Glutamatergic neuron (in vitro differentiated cells): Measurements from ENCODE around the gene AKR1C4. TPM values are rescaled to one million over a fixed set of nuclear protein-coding genes. Genes with fewer than 3 reads are reported as not detected.
"Not testable (repeated sequence)": the region's sequence is repeated elsewhere in the genome, so short reads cannot be mapped to it uniquely, and the experiment has no call there.

Experiments
- DNase-seq: peaks from one replicate; pipeline ENCODE4 v3.0.0; 2022
- H3K27ac Mint-ChIP-seq: one replicate; pipeline ENCODE4 v1.8.0; 2020; ENCODE audit warnings: mild to moderate bottlenecking, mixed read lengths, inconsistent platforms; ENCODE audit not compliant: unreplicated experiment
- H3K27me3 Mint-ChIP-seq: one replicate; pipeline ENCODE4 v1.8.0; 2020; ENCODE audit warnings: mild to moderate bottlenecking, moderate library complexity, mixed read lengths, inconsistent platforms; ENCODE audit not compliant: unreplicated experiment
- H3K36me3 Mint-ChIP-seq: one replicate; pipeline ENCODE4 v1.8.0; 2020; ENCODE audit warnings: mild to moderate bottlenecking, mixed read lengths, inconsistent platforms; ENCODE audit not compliant: unreplicated experiment
- H3K4me1 Mint-ChIP-seq: one replicate; pipeline ENCODE4 v1.8.0; 2020; ENCODE audit warnings: mild to moderate bottlenecking, low read depth, mixed read lengths, inconsistent platforms; ENCODE audit not compliant: unreplicated experiment
- H3K4me3 Mint-ChIP-seq: one replicate; pipeline ENCODE4 v1.8.0; 2020; ENCODE audit warnings: mild to moderate bottlenecking, mixed read lengths, inconsistent platforms; ENCODE audit not compliant: unreplicated experiment
- H3K9me3 Mint-ChIP-seq: one replicate; pipeline ENCODE4 v1.8.0; 2020; ENCODE audit warnings: mild to moderate bottlenecking, moderate library complexity, mixed read lengths, inconsistent platforms; ENCODE audit not compliant: unreplicated experiment
- total RNA-seq: library from RNA; stranded (reverse); fragmentation: NEBNext Ultra II Directional; extraction: Animal tissue kit (Norgen Biotek cat#: 25700); gene quantifications from one replicate; pipeline ENCODE4 v1.2.1, GENCODE V29; 2021; ENCODE audit not compliant: unreplicated experiment
- TF ChIP-seq, protein P1 (sequence below): fragments of 200-600 bp; sonication (generic); IDR thresholded peaks from one replicate; pipeline ENCODE4 v1.5.0; 2021; ENCODE audit not compliant: partially characterized antibody, unreplicated experiment

AKR1C4 gene
- total RNA-seq, 1 donor from 2014 or later, result not detected

DNA sequence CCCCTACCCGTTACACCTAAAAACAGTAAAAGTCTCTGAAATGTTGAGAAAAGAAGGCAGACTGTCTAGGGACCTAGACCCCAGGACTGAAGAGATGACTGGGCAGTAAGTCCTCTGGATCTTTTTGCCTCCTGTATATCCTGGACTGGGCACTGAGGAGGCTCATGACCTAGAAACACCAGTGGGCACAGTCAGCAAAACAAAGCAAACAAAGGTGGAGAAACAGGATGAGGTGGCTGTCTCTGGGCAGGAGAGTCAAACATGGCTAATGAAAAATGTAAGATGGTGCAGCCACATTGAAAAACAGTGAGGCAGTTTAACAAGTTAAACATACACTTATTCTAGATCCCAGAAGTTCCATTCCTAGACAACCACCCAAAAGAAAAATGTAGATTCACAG, 45.9 kb downstream of the AKR1C4 start:
- Mint-ChIP-seq H3K4me1 (no peaks in the 10 kb centered on the region), H3K27me3 (peaks cover 5% of the 10 kb centered on the region), H3K4me3 (no peak overlapping the region), H3K9me3 (peaks cover 5% of the 10 kb centered on the region), H3K36me3 (peaks cover 11% of the 10 kb centered on the region), H3K27ac (no peak overlapping the region)
- TF ChIP-seq, protein P1, sequence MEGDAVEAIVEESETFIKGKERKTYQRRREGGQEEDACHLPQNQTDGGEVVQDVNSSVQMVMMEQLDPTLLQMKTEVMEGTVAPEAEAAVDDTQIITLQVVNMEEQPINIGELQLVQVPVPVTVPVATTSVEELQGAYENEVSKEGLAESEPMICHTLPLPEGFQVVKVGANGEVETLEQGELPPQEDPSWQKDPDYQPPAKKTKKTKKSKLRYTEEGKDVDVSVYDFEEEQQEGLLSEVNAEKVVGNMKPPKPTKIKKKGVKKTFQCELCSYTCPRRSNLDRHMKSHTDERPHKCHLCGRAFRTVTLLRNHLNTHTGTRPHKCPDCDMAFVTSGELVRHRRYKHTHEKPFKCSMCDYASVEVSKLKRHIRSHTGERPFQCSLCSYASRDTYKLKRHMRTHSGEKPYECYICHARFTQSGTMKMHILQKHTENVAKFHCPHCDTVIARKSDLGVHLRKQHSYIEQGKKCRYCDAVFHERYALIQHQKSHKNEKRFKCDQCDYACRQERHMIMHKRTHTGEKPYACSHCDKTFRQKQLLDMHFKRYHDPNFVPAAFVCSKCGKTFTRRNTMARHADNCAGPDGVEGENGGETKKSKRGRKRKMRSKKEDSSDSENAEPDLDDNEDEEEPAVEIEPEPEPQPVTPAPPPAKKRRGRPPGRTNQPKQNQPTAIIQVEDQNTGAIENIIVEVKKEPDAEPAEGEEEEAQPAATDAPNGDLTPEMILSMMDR, result no peak
- no peak for DNase-seq

DNA sequence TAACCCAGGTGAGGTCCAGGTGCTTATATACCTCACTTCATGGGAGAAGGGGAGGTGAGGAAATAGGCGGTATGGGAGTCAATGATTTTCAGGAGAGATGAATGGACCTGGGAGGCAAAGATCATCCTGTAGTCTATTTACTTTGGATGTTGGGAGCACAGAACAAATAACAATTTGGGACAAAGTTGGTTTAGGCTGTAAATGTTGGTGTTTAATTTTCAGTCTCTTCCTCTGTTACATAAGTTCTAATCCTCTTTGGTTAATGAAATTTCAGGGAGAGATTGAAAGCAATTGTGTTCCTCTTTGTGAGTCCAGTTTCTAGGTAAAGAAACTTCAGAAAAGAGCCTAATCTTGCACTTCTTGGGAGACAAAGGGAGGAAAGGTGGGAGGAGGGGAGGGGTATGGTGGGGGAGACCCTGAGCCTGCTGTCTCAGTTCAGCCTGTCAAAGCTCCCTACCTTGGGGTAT, 46.9 kb downstream of the AKR1C4 start:
- H3K9me3 Mint-ChIP-seq, result peaks cover 2% of the 10 kb centered on the region
- peaks cover 3% of the 10 kb centered on the region for H3K36me3 Mint-ChIP-seq
- no peak overlapping the region for H3K4me3 Mint-ChIP-seq
- TF ChIP-seq, protein P1, result no peak
- H3K27ac Mint-ChIP-seq, result no peak overlapping the region
- H3K4me1 Mint-ChIP-seq, result no peaks in the 10 kb centered on the region
- DNase-seq, result no peak
- peaks cover 3% of the 10 kb centered on the region for H3K27me3 Mint-ChIP-seq

DNA sequence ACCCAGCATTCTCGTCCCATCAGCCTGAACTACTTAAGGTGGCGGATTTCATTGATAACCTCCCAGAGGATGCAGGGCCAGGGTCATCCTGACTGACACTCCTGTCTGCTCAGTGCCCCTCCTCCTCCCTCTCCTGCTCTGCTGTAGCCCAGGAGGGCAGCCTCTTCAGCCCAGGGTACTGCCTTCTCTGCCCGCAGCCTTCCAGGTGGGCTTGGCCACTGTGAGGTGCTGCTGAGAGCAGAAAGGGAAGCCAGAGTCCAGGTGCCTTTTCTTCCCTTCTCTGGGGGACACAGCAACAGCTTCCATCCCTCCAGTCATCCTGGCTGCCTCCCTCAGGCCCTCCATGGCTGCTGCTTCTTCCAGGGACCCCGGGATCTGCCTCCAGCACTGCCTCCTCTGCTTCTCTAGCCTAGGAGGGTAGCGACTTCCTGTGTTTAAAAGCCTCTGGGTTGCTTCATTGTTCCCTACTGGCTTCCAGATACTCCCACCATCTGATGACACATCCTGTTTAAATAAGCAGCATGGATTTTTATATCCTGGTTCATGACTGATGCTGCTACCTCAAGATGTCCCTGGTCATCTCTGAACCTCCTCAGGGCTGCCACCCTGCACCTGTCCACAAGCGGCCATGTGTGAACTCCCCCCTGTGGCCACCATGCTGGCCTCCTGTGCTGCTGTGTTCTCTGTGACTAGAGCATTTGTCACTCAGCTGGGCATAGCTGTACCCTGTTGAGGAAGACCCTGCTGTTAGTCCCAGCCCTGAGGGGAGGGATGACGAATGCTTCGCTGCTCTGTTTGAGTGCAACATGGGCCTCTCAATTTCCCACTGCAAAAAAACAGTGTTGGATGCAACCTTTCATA, 55.8 kb downstream of the AKR1C4 start:
- Mint-ChIP-seq H3K4me3 (no peak overlapping the region), H3K4me1 (no peaks in the 10 kb centered on the region), H3K27me3 (no peaks in the 10 kb centered on the region), H3K36me3 (no peaks in the 10 kb centered on the region), H3K9me3 (peaks cover 3% of the 10 kb centered on the region), H3K27ac (no peak overlapping the region)
- no peak for DNase-seq
- TF ChIP-seq, protein P1, result no peak

DNA sequence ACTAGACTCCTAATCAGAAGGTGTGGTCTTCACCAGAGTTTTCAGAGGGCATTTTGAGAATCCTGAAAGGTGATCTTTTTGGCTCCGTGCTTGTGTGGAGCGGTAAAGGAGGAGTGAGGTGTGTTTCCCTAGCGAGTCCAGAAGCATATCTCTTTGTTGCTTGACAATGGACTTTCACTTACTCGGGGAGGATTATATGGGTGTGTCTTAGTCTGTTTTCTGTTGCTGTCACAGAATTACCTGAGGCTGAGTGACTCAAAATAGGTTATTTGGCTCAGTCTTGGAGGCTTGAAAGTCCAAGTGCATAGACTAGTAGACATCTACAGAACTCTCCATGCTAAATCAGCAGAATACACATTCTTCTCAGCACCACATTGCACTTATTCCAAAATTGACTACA, 57.9 kb downstream of the AKR1C4 start:
- no peak overlapping the region for H3K4me3 Mint-ChIP-seq
- H3K9me3 Mint-ChIP-seq, result peaks cover 4% of the 10 kb centered on the region
- no peak for DNase-seq
- TF ChIP-seq, protein P1, result no peak
- no peak overlapping the region for H3K27ac Mint-ChIP-seq
- H3K36me3 Mint-ChIP-seq, result no peaks in the 10 kb centered on the region
- no peaks in the 10 kb centered on the region for H3K4me1 Mint-ChIP-seq
- H3K27me3 Mint-ChIP-seq, result no peaks in the 10 kb centered on the region

DNA sequence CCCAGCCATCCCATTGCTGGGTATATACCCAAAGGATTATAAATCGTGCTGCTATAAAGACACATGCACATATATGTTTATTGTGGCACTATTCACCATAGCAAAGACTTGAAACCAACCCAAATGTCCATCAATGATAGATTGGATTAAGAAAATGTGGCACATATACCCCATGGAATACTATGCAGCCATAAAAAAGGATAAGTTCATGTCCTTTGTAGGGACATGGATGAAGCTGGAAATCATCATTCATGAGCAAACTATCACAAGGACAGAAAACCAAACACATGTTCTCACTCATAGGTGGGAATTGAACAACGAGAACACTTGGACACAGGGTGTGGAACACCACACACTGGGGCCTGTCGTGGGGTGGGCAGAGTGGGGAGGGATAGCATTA, 61.1 kb downstream of the AKR1C4 start:
- H3K27me3 Mint-ChIP-seq, H3K4me1 Mint-ChIP-seq, DNase-seq, H3K9me3 Mint-ChIP-seq, H3K4me3 Mint-ChIP-seq, H3K36me3 Mint-ChIP-seq, H3K27ac Mint-ChIP-seq: not testable (repeated sequence)
